Astrocyte of the spinal cord (primary cell): Measurements from ENCODE around the gene CD48.

Source experiments
- DNase-seq: peaks from one replicate; pipeline ENCODE4 v3.0.0; 2011; ENCODE audit warnings: low read depth, low spot score
- H3K4me3 ChIP-seq: 2 replicates; pipeline ENCODE4 v1.5.1; 2011; ENCODE audit warnings: low read depth, mild to moderate bottlenecking, low read length, moderate library complexity
- in situ Hi-C: cut with HindIII; loops from 2 replicates; pipeline ENCODE4 v1.10.0; 2017; ENCODE audit warnings: low sequenced_read_pairs
- TF ChIP-seq, protein P1 (sequence below): IDR thresholded peaks from 2 replicates; pipeline ENCODE4 v1.5.1; 2012; ENCODE audit warnings: low read depth, mild to moderate bottlenecking, low read length, inconsistent platforms

The CD48 gene

DNA sequence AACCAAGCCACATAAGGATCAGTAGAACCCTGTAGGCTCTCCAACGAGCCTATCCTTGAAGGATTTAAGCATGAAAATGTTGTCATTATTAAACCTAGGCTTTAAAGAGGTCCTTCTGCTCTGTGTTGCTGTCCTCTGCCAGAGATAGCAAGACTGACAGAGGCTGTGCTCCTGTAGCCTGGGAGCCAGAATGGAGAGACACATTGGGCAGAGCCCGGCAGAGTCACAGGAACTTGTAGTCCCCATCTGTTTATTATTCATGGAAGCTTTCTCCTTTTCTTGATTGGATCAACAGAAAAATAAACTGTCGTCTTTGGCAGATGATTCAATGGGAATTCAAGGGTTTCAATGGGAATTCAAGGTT lies 45.6 kb downstream of the CD48 start:
- DNase-seq: no peak
- in situ Hi-C loops: no loop called here
- no peak overlapping the region for H3K4me3 ChIP-seq
- TF ChIP-seq, protein P1, sequence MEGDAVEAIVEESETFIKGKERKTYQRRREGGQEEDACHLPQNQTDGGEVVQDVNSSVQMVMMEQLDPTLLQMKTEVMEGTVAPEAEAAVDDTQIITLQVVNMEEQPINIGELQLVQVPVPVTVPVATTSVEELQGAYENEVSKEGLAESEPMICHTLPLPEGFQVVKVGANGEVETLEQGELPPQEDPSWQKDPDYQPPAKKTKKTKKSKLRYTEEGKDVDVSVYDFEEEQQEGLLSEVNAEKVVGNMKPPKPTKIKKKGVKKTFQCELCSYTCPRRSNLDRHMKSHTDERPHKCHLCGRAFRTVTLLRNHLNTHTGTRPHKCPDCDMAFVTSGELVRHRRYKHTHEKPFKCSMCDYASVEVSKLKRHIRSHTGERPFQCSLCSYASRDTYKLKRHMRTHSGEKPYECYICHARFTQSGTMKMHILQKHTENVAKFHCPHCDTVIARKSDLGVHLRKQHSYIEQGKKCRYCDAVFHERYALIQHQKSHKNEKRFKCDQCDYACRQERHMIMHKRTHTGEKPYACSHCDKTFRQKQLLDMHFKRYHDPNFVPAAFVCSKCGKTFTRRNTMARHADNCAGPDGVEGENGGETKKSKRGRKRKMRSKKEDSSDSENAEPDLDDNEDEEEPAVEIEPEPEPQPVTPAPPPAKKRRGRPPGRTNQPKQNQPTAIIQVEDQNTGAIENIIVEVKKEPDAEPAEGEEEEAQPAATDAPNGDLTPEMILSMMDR: no peak

DNA sequence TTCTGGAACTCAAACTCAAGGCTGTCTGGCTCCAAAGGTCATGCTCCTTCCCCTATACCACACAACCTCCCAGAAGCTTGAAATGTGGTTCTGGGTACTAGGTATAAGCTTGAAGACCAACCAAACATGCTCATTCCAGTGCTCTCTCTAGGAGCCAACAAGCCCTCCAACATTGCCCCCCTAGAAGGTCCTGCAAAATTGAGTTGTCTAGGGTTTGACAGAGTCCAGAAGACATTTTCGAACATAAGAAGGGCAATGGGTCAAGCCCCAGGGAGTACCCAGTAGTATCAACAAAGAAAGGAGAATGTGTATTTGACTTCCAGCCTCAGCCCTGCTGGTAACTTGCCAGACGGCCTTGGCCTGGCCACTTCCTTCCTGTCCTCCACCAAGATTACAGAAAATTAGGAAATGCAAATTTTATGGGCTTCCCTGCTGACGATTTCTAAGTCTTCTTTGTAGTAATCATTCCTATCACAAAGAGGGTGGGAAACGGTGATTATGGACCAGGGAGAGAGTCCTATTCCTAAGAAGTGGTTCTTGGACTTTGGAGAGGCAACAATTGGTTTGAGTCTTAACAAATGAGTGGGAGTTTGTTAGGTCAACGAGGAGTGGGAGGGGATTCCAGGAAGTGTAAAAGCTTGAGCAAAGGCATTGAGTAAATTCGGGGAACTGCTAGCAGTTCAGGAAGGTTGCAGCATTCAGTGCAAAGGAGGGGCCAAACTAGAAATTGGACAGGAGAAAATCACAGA lies 46.1 kb downstream of the CD48 start:
- in situ Hi-C loops: no loop called here
- TF ChIP-seq, protein P1: no peak
- DNase-seq: no peak
- H3K4me3 ChIP-seq: no peak overlapping the region

DNA sequence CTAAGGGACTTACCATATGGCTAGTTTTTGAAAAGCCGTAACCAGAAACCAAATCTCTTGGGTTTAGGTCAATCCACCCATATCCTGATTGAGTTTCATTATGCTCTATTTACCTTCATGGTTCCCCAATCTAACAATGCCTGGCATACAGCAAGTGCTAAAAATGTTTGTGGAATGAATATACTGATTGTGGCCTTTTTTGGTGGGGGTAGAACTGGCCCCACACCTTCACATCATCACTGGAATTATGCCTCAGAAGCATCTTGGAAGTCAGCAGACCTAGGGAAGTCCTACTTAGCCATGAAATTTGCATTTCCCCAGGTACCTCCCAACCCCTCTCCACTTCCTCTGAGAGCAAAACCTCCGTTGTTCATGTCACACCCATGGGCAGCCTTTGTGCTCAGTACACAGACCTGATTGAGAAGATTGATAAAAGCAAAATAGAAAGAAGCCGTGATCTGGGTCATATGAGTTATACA lies 47.0 kb downstream of the CD48 start:
- TF ChIP-seq, protein P1: no peak
- no peak overlapping the region for H3K4me3 ChIP-seq
- in situ Hi-C loops: no loop called here
- no peak for DNase-seq

DNA sequence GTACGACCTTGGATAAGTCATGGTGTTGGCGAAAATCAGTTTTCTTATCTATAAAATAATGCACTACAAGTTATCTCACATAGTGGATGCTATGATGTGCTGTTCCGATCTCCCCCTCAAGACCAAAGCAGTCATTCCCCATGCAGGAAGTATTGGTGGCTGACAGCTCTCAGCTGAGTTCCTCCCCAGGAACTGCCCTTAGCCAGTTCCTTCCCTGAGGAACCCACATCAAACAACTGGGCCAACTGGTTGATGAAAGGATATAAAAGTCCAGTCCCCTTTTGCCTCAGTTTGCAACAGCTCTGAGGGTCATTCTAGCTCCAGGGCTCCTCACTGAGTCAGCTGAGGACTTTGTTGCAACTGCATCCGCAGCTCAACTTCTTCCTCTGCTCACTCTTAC lies 48.7 kb downstream of the CD48 start:
- no peak overlapping the region for H3K4me3 ChIP-seq
- TF ChIP-seq, protein P1: no peak
- in situ Hi-C loops: no loop called here
- DNase-seq: no peak

DNA sequence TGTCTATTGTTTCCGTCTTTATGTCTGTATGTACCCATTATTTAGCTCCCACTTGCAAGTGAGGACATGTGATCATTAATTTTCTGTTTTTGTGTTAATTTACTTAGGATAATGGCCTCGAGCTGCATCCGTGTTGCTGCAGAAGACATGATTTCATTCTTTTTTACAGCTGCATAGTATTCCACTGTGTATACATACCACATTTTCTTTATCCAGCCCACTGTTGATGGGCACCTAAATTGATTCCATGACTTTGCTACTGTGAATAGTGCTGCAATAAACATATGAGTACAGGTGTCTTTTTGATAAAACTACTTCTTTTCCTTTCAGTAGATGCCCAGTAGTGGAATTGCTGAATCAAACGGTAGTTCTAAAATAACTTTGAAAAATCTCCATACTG lies 52.1 kb downstream of the CD48 start:
- in situ Hi-C loops: no loop called here
- DNase-seq: no peak
- TF ChIP-seq, protein P1: no peak
- H3K4me3 ChIP-seq: no peak overlapping the region

DNA sequence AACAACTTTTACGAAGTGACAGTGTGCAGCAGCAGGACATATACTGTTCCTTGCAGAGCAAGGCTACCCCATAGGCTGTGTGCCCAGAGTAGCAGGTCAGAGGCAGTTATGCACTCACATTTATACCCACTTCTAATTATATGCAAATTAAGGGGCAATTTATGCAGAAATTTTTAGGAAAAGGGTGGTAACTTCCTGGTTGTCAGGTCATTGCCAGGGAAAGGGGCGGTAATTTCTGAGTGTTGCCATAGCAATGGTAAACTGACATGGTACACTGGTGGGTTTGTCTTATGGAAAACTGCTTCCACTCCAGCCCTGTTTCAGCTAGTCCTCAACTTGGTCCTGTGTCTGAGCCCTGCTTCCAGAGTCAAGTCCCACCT lies 52.8 kb downstream of the CD48 start:
- no peak for DNase-seq

More for the DNA sequence above, 52.8 kb downstream of the CD48 start:
- TF ChIP-seq, protein P1: no peak
- in situ Hi-C loops: no loop called here
- H3K4me3 ChIP-seq: no peak overlapping the region
